ENCODE measurements around the gene CYP27C1. TPM values are rescaled to one million over a fixed set of nuclear protein-coding genes. Genes with fewer than 3 reads are reported as not detected.

CYP27C1 gene
- total and polyA plus RNA-seq, 9 of the 15 experiments (the other 6 are each of a cell fraction or from before 2014, with no cell fraction given) = not detected

DNA sequence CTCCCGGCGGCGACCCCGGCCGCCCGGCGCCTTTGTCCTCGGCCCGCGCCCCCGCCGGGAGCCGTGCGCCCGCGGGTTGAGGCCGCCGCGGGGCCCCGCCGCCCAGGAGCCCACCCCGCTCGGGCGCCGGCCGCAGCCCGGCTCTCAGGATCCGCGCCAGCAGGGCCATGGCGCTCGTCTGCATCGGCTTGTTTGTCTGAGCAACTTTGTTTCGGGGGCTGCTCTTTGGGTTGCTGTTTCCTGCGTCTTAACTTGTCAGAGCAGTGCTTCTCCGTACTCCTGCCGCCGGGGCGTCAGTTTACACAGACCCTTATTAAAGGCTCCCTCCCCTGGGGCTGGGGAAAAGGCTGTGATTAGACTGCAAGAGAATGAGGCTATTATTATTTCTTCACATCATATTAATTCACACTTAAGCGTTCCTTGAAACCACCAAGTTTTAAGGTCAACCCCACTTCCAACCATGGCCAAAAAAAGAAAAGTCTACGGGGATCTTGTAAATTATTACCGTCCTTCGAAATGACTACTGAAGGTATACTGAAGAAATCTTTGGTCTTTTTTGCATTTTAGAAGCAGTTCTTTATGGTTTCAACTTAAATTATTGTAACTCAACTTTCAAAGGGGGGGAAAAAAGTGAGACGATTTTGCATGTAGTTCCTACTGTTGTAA lies at the start of gene CYP27C1 (continued):
- TF ChIP-seq TEAD4 (IDR thresholded peaks at IDR 0.05; ENCODE audit: low read length) (no peak), TEAD4 (CRISPR knock-in tag; IDR thresholded peaks at IDR 0.05; ENCODE audit: borderline replicate concordance) (no peak), GTF2A2 (tag; IDR thresholded peaks at IDR 0.05) (no peak), DDX20 (tag; IDR thresholded peaks at IDR 0.05; ENCODE audit: low read depth) (no peak), RBM34 (IDR thresholded peaks at IDR 0.05; ENCODE audit: borderline replicate concordance, insufficient read depth, low read length) (no peak), SIN3A (IDR thresholded peaks at IDR 0.05; ENCODE audit: borderline replicate concordance in 2 of 2, control insufficient read depth in 1 of 2, low read depth in 2 of 2, low read length in 2 of 2) (no peak), HNRNPL (IDR thresholded peaks at IDR 0.05; ENCODE audit: low read depth, low read length) (no peak), ADNP (tag; IDR thresholded peaks at IDR 0.05) (no peak), SLC30A9 (CRISPR knock-in tag; IDR thresholded peaks at IDR 0.05) (no peak), CREM (IDR thresholded peaks at IDR 0.05; ENCODE audit: low read depth) (no peak)
- TF ChIP-seq, protein P1, sequence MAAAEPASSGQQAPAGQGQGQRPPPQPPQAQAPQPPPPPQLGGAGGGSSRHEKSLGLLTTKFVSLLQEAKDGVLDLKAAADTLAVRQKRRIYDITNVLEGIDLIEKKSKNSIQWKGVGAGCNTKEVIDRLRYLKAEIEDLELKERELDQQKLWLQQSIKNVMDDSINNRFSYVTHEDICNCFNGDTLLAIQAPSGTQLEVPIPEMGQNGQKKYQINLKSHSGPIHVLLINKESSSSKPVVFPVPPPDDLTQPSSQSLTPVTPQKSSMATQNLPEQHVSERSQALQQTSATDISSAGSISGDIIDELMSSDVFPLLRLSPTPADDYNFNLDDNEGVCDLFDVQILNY (CRISPR knock-in tag; IDR thresholded peaks at IDR 0.05) = no peak
